Subcutaneous abdominal adipose tissue (tissue), 5 donors: ENCODE measurements around the gene INTS14.
A peak's percentile ranks its signal among the peaks of the same experiment; 100 is the strongest.
"Not testable (repeated sequence)": the region's sequence is repeated elsewhere in the genome, so short reads cannot be mapped to it uniquely, and the experiment has no call there.

ENCODE experiments used
- H3K27ac ChIP-seq: one replicate; pipeline ENCODE4 v1.7.0; 2013; ENCODE audit warnings: low read depth, mild to moderate bottlenecking, inconsistent platforms, low read length, moderate library complexity
- H3K27me3 ChIP-seq, 5 donors: one replicate each; pipeline ENCODE4 v1.7.0; 2013; ENCODE audit warnings: low read length in 5 of 5, inconsistent platforms in 1 of 5; ENCODE audit not compliant: control insufficient read depth in 5 of 5, insufficient read depth in 4 of 5
- H3K36me3 ChIP-seq, 5 donors: one replicate each; pipeline ENCODE4 v1.7.0; 2013; ENCODE audit warnings: low read length in 5 of 5; ENCODE audit not compliant: control insufficient read depth in 5 of 5, insufficient read depth in 5 of 5
- H3K4me1 ChIP-seq, 5 donors: one replicate each; pipeline ENCODE4 v1.7.0; 2013; ENCODE audit warnings: low read length in 5 of 5, mild to moderate bottlenecking in 3 of 5, moderate library complexity in 1 of 5; ENCODE audit not compliant: control insufficient read depth in 5 of 5, insufficient read depth in 5 of 5
- H3K4me3 ChIP-seq, 5 donors: one replicate each; pipeline ENCODE4 v1.7.0; 2013; ENCODE audit warnings: low read length in 5 of 5, low read depth in 1 of 5
- H3K9ac ChIP-seq, 5 donors: one replicate each; pipeline ENCODE4 v1.7.0; 2013; ENCODE audit warnings: low read length in 5 of 5, mild to moderate bottlenecking in 4 of 5, moderate library complexity in 3 of 5
- H3K9me3 ChIP-seq, 5 donors: one replicate each; pipeline ENCODE4 v1.7.0; 2013; ENCODE audit warnings: low read length in 5 of 5; ENCODE audit not compliant: control insufficient read depth in 5 of 5
- donor health status: healthy.
- donor health status: healthy.
- donor health status: healthy.
- donor health status: healthy.
- donor health status: healthy.

INTS14 gene

GRCh38 chr15:65559941-65560340, 51.0 kb downstream of the INTS14 start:
- Histone ChIP-seq H3K9ac (no peak overlapping the region), H3K9me3 (no peaks in the 10 kb centered on the region), H3K36me3 (peaks cover 20 to 63% (median 51%) of the 10 kb centered on the region in 5 donors), H3K4me1 (no peaks in the 10 kb centered on the region), H3K27me3 (no peaks in the 10 kb centered on the region), H3K4me3 (no peak overlapping the region), H3K27ac (no peak overlapping the region)

GRCh38 chr15:65558997-65559760, 51.8 kb downstream of the INTS14 start:
- Histone ChIP-seq H3K27ac (no peak overlapping the region), H3K4me3 (no peak overlapping the region)

GRCh38 chr15:65558336-65558735, 52.6 kb downstream of the INTS14 start:
- no peak overlapping the region for H3K9ac ChIP-seq
- no peaks in the 10 kb centered on the region for H3K9me3 ChIP-seq
- H3K27me3 ChIP-seq: no peaks in the 10 kb centered on the region
- no peak overlapping the region for H3K4me3 ChIP-seq
- no peaks in the 10 kb centered on the region for H3K4me1 ChIP-seq
- H3K27ac ChIP-seq: no peak overlapping the region
- H3K36me3 ChIP-seq: peaks cover 15 to 50% (median 41%) of the 10 kb centered on the region in 5 donors

More at GRCh38 chr15:65558997-65559760, 51.8 kb downstream of the INTS14 start:
- H3K9me3 ChIP-seq: no peaks in the 10 kb centered on the region
- H3K9ac ChIP-seq: no peak overlapping the region
- H3K27me3 ChIP-seq: no peaks in the 10 kb centered on the region
- H3K36me3 ChIP-seq: peaks cover 18 to 56% (median 44%) of the 10 kb centered on the region in 5 donors
- H3K4me1 ChIP-seq: no peaks in the 10 kb centered on the region

GRCh38 chr15:65556622-65557021, 54.3 kb downstream of the INTS14 start:
- Histone ChIP-seq H3K9ac (no peak overlapping the region), H3K27me3 (no peaks in the 10 kb centered on the region), H3K36me3 (peaks cover 8 to 36% (median 28%) of the 10 kb centered on the region in 5 donors), H3K4me1 (no peaks in the 10 kb centered on the region), H3K27ac (no peak overlapping the region), H3K9me3 (no peaks in the 10 kb centered on the region), H3K4me3 (no peak overlapping the region)

GRCh38 chr15:65553691-65554090, 57.2 kb downstream of the INTS14 start:
- no peaks in the 10 kb centered on the region for H3K9me3 ChIP-seq
- H3K27ac ChIP-seq: no peak overlapping the region
- H3K9ac ChIP-seq: no peak overlapping the region
- H3K4me3 ChIP-seq: no peak overlapping the region
- no peaks in the 10 kb centered on the region for H3K27me3 ChIP-seq
- H3K4me1 ChIP-seq: no peaks in the 10 kb centered on the region
- peaks cover 6 to 25% (median 19%) of the 10 kb centered on the region in 5 donors for H3K36me3 ChIP-seq

- H3K4me1 ChIP-seq, H3K4me3 ChIP-seq, H3K27me3 ChIP-seq, H3K9ac ChIP-seq, H3K27ac ChIP-seq, H3K9me3 ChIP-seq: not testable (repeated sequence)
- peaks cover 4 to 23% (median 17%) of the 10 kb centered on the region in 5 donors for H3K36me3 ChIP-seq
These were observed 58.1 kb downstream of the INTS14 start for GRCh38 chr15:65552851-65553250.

GRCh38 chr15:65551183-65551582, 59.7 kb downstream of the INTS14 start:
- H3K9ac ChIP-seq: no peak overlapping the region

GRCh38 chr15:65550681-65551098, 60.2 kb downstream of the INTS14 start:
- Histone ChIP-seq H3K27ac (no peak overlapping the region), H3K9ac (peak overlapping the region in 1 of 5 donors; percentile 0)

More at GRCh38 chr15:65551183-65551582, 59.7 kb downstream of the INTS14 start:
- Histone ChIP-seq H3K4me1 (no peaks in the 10 kb centered on the region), H3K36me3 (peaks cover 0 to 12% (median 7%) of the 10 kb centered on the region in 5 donors), H3K9me3 (no peaks in the 10 kb centered on the region), H3K4me3 (no peak overlapping the region), H3K27me3 (no peaks in the 10 kb centered on the region), H3K27ac (no peak overlapping the region)

GRCh38 chr15:65549288-65549687, 61.6 kb downstream of the INTS14 start:
- not testable (repeated sequence) for H3K9ac ChIP-seq, H3K27ac ChIP-seq, H3K36me3 ChIP-seq, H3K27me3 ChIP-seq, H3K9me3 ChIP-seq, H3K4me3 ChIP-seq, H3K4me1 ChIP-seq

More at GRCh38 chr15:65550681-65551098, 60.2 kb downstream of the INTS14 start:
- Histone ChIP-seq H3K27me3 (no peaks in the 10 kb centered on the region), H3K36me3 (peaks cover 0 to 7% (median 4%) of the 10 kb centered on the region in 5 donors), H3K4me1 (no peaks in the 10 kb centered on the region), H3K4me3 (no peak overlapping the region), H3K9me3 (no peaks in the 10 kb centered on the region)

GRCh38 chr15:65547841-65548240, 63.1 kb downstream of the INTS14 start:
- Histone ChIP-seq H3K9me3 (no peaks in the 10 kb centered on the region), H3K4me1 (no peaks in the 10 kb centered on the region), H3K4me3 (no peak overlapping the region), H3K36me3 (no peaks in the 10 kb centered on the region), H3K27ac (no peak overlapping the region), H3K9ac (peak overlapping the region in 1 of 5 donors; percentile 28), H3K27me3 (no peaks in the 10 kb centered on the region)
